COLO668 (cell line): Measurements from ENCODE around the gene MAGEL2.
"Not testable (repeated sequence)": the region's sequence is repeated elsewhere in the genome, so short reads cannot be mapped to it uniquely, and the experiment has no call there.

Experiments used
- DNase-seq: peaks from one replicate; lab custom pipeline; 2025; ENCODE audit not compliant: unreplicated experiment; lab: John Stamatoyannopoulos, UW

MAGEL2 gene

DNA sequence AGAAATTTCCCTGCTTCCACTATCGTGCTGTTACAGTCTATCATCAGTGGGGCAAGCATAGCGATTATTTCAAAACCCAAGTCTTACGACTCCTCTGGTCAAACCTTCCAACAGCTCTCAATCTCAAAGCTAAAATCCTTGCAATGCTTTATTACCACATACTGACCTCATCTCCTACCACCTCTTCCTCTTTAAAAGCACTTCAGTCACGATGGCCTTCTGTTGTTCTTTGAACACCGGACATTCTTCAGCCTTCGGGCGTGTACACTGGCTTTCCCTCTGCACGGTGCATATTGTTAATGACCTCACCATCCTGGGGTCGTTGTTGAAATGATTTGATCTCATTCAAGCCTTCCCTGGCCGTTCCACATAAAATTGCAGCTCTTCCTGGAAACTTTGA, 31.1 kb downstream of the MAGEL2 start:
- no peak for DNase-seq

DNA sequence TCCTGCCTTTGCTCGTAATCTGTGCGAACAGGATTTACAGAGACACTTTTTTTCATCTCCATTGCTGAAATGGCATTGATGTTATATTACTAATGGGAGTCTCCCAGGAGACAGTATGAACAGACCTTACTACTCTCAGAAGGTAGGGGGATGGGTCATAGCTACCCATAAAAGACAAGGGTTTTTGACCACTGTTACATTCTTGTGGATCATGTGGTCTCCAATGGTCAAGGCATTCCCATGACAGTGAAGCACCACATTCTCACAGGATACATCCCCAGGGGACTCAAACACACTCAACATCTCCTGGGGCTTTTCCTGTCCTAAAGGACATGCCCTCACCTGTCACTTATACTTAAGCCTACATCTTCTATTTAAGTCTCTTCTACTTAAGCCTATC, 41.4 kb downstream of the MAGEL2 start:
- no peak for DNase-seq

DNA sequence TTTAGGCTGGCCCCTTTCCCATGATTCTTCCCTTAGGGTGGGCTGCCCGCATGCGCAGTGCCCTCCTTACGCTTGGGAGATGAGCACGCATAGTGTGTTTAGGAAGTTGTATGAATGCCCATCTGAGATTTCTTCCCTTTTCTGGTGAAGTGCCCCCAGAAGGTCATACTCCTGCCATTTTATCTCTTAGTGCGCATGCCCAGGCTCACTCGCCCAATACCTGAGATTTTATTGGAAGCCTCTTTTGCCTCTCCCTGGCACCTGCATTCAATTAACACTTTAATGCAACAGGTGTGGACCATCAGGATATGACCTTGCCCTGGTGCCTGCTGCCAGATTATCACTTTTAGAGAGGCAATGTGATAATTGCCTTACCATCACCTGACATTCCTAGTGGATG, 45.5 kb downstream of the MAGEL2 start:
- no peak for DNase-seq

DNA sequence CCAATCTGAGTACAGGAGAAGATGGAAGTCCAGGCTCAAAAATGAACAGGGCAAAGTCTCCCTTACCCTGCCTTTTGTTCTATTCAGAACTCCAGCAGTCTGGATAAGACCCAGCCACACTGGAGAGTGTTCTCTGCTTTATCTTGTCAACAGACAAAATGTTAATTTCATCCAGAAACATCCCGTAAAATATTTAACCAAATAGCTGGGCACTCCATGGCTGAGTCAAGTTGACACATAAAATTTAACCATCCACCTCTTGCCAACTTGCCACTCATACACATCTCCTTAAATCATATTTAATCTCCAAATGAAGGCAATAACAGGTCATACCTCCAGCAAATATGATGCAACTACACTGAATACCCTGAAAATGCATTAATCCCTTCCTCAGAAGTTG, 48.6 kb downstream of the MAGEL2 start:
- no peak for DNase-seq

DNA sequence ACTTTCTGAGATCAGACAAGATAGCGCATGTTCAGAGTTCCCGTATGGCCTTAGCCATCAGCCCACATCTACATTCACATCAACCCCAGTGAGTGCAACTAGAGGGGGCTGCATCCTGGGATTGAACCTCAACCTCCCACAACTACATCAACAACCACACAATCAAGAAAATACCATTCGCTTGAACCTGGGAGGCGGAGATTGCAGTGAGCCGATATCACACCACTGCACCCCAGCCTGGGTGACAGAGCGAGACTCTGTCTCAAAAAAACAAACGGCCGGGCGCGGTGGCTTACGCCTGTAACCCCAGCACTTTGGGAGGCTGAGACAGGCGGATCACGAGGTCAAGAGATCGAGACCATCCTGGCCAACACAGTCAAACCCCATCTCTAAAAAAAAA, 50.4 kb downstream of the MAGEL2 start:
- not testable (repeated sequence) for DNase-seq

DNA sequence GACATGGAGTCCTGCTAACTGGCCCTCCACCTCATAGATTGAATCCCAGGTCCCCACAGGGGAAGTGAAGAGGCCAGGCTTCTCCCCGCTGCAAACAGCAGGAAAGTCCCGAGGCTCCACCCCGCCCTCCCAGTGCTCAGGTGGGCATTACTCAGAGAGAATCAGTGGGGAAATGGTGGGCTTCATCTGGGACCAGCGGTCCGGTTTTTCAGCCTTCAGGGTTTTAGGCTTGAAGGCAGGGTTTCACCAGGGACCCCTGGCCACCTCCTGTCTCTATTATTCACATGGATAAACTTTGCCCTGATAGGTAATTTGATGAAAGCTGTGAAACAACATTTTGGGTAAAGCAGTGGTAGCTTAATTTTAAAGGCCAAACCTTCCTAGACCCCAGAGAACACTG, 50.9 kb downstream of the MAGEL2 start:
- DNase-seq, result no peak

DNA sequence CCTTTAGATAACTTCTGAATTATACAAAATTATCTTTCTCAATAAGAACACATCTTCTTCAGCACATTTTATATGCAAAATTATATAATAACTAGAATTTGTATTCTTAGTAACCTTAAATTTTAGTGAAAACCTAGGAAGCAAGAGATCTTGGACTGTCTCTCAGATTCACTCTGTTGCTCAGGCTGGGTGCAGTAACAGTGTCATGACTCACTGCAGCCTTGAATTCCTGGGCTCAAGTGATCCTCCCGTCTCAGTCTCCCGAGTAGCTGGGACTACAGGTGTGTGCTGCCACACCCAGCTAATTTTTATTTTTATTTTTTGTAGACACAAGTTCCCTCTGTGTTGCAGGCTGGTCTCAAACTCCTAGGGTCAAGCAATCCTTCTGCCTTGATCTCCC, 52.3 kb downstream of the MAGEL2 start:
- DNase-seq, result no peak

DNA sequence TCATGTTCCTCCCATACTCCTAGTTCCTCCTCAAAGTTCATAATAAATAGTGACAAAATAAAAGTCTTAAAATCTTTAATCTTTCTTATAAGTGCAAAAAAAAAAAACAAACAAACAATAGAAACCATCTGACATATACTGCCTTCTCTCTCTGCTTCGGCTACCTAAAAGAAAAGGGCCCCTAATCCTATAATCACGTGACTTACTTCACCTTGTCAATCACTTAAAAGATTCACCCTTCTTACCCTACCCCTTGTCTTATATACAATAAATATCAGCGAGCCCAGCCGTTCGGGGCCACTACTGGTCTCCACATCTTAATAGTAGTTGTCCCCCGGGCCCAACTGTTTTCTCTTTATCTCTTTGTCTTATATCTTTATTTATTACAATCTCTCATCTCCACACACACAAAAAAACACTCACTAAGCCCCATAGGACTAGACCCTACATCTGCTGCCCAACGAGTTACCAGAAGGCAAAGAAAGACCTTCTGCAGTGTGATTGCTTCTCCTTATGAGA, 53.4 kb downstream of the MAGEL2 start:
- DNase-seq, result no peak
